HEK293 (cell line): ENCODE results near the gene STARD13.

Source experiments
- CTCF ChIA-PET: fragments of 350-600 bp; formaldehyde crosslinking; extraction: SDS; loops from one replicate; lab custom pipeline; 2021; ENCODE audit warnings: antibody characterized with exemption; lab: Yijun Ruan, JAX
- POLR2A ChIA-PET: fragments of 300-600 bp; formaldehyde crosslinking; extraction: SDS; loops from one replicate; lab custom pipeline; 2020; ENCODE audit warnings: antibody characterized with exemption, inconsistent platforms; lab: Yijun Ruan, JAX
- H3K27ac ChIP-seq: fragments of 200-500 bp; sonication (Bioruptor generic); 2 replicates; pipeline ENCODE4 v1.5.1; 2014; ENCODE audit warnings: low read depth, low read length, control low read depth, inconsistent platforms; ENCODE audit errors: extremely low read depth
- H3K36me3 ChIP-seq, 2 experiments: fragments of 200-500 bp in 1 of 2; sonication (Bioruptor generic) in 1 of 2; 1 replicate in 1 of 2; 2 replicates in 1 of 2; pipeline ENCODE4 v1.5.1; 2014 to 2017; ENCODE audit warnings: inconsistent platforms in 2 of 2, low read length in 2 of 2; ENCODE audit not compliant: control insufficient read depth in 2 of 2, insufficient read depth in 1 of 2
- H3K4me1 ChIP-seq: fragments of 200-500 bp; sonication (Bioruptor generic); 2 replicates; pipeline ENCODE4 v1.5.1; 2014; ENCODE audit warnings: mild to moderate bottlenecking, low read length, inconsistent platforms; ENCODE audit not compliant: control insufficient read depth, insufficient read depth
- H3K4me3 ChIP-seq: 2 replicates; pipeline ENCODE4 v1.5.1; 2011; ENCODE audit warnings: low read depth, mild to moderate bottlenecking, control low read depth, low read length, moderate library complexity
- H3K9me3 ChIP-seq: fragments of 200-500 bp; sonication (Bioruptor generic); 2 replicates; pipeline ENCODE4 v1.5.1; 2014; ENCODE audit warnings: low read depth, low read length, inconsistent platforms; ENCODE audit not compliant: control insufficient read depth, insufficient read depth
- FEZF1 ChIP-seq: fragments of 450-650 bp; formaldehyde crosslinking; IDR thresholded peaks from 2 replicates; pipeline ENCODE4 v1.5.1; 2016; ENCODE audit warnings: missing biosample characterization, missing genetic modification characterization
- OSR2 ChIP-seq: fragments of 450-650 bp; formaldehyde crosslinking; IDR thresholded peaks from 2 replicates; pipeline ENCODE4 v1.5.1; 2016; ENCODE audit warnings: missing biosample characterization, missing genetic modification characterization
- REPIN1 ChIP-seq: fragments of 450-650 bp; formaldehyde crosslinking; IDR thresholded peaks from 2 replicates; pipeline ENCODE4 v1.5.1; 2017; ENCODE audit warnings: missing biosample characterization, missing genetic modification characterization, low read depth
- SP3 ChIP-seq: fragments of 450-650 bp; formaldehyde crosslinking; IDR thresholded peaks from 2 replicates; pipeline ENCODE4 v1.5.1; 2016; ENCODE audit warnings: missing biosample characterization, missing genetic modification characterization
- ZBTB20 ChIP-seq: fragments of 450-650 bp; formaldehyde crosslinking; IDR thresholded peaks from 2 replicates; pipeline ENCODE4 v1.5.1; 2016; ENCODE audit warnings: missing biosample characterization, missing genetic modification characterization
- ZBTB8A ChIP-seq: fragments of 450-650 bp; formaldehyde crosslinking; IDR thresholded peaks from 2 replicates; pipeline ENCODE4 v1.5.1; 2016; ENCODE audit warnings: missing biosample characterization, missing genetic modification characterization
- ZEB2 ChIP-seq: fragments of 450-650 bp; formaldehyde crosslinking; IDR thresholded peaks from 2 replicates; pipeline ENCODE4 v1.5.1; 2016; ENCODE audit warnings: missing biosample characterization, missing genetic modification characterization
- ZNF138 ChIP-seq: fragments of 450-650 bp; formaldehyde crosslinking; IDR thresholded peaks from 2 replicates; pipeline ENCODE4 v1.5.1; 2016; ENCODE audit warnings: missing biosample characterization, missing genetic modification characterization, borderline replicate concordance
- ZNF169 ChIP-seq: fragments of 450-650 bp; formaldehyde crosslinking; IDR thresholded peaks from 2 replicates; pipeline ENCODE4 v1.5.1; 2016; ENCODE audit warnings: missing biosample characterization, missing genetic modification characterization
- ZNF184 ChIP-seq: fragments of 450-650 bp; IDR thresholded peaks from 2 replicates; pipeline ENCODE4 v1.5.1; 2018; ENCODE audit warnings: missing biosample characterization, mild to moderate bottlenecking, missing genetic modification characterization
- ZNF335 ChIP-seq: fragments of 450-650 bp; formaldehyde crosslinking; conservative IDR thresholded peaks from 2 replicates; pipeline ENCODE4 v1.5.1; 2016; ENCODE audit warnings: missing biosample characterization, missing genetic modification characterization
- ZNF350 ChIP-seq: fragments of 450-650 bp; formaldehyde crosslinking; IDR thresholded peaks from 2 replicates; pipeline ENCODE4 v1.5.0; 2017; ENCODE audit warnings: missing biosample characterization, mild to moderate bottlenecking, missing genetic modification characterization
- ZNF426 ChIP-seq: fragments of 450-650 bp; formaldehyde crosslinking; IDR thresholded peaks from 2 replicates; pipeline ENCODE4 v1.5.1; 2017; ENCODE audit warnings: missing biosample characterization, missing genetic modification characterization, mild to moderate bottlenecking, inconsistent platforms, moderate library complexity
- ZNF660 ChIP-seq: fragments of 450-650 bp; IDR thresholded peaks from 2 replicates; pipeline ENCODE4 v1.5.1; 2018; ENCODE audit warnings: missing biosample characterization, mild to moderate bottlenecking, missing genetic modification characterization
- ZNF785 ChIP-seq: fragments of 450-650 bp; formaldehyde crosslinking; IDR thresholded peaks from 2 replicates; pipeline ENCODE4 v1.5.1; 2016; ENCODE audit warnings: missing biosample characterization, missing genetic modification characterization
- TF ChIP-seq, protein P1 (sequence below): fragments of 450-650 bp; formaldehyde crosslinking; IDR thresholded peaks from 2 replicates; pipeline ENCODE4 v1.5.1; 2017; ENCODE audit warnings: missing biosample characterization, missing genetic modification characterization
- TF ChIP-seq, protein P2 (sequence below): fragments of 450-650 bp; formaldehyde crosslinking; optimal IDR thresholded peaks from 2 replicates; pipeline ENCODE3; 2016; ENCODE audit warnings: missing biosample characterization, mild to moderate bottlenecking, missing genetic modification characterization
- TF ChIP-seq, protein P3 (sequence below): fragments of 450-650 bp; formaldehyde crosslinking; IDR thresholded peaks from 2 replicates; pipeline ENCODE4; 2016; ENCODE audit warnings: missing biosample characterization, missing genetic modification characterization
- TF ChIP-seq, protein P4 (sequence below): fragments of 450-650 bp; formaldehyde crosslinking; IDR thresholded peaks from 2 replicates; pipeline ENCODE4 v1.5.1; 2016; ENCODE audit warnings: missing biosample characterization, missing genetic modification characterization
- TF ChIP-seq, protein P5 (sequence below): fragments of 450-650 bp; formaldehyde crosslinking; IDR thresholded peaks from 2 replicates; pipeline ENCODE4 v1.5.1; 2016; ENCODE audit warnings: missing biosample characterization, missing genetic modification characterization, borderline replicate concordance

The STARD13 gene

DNA sequence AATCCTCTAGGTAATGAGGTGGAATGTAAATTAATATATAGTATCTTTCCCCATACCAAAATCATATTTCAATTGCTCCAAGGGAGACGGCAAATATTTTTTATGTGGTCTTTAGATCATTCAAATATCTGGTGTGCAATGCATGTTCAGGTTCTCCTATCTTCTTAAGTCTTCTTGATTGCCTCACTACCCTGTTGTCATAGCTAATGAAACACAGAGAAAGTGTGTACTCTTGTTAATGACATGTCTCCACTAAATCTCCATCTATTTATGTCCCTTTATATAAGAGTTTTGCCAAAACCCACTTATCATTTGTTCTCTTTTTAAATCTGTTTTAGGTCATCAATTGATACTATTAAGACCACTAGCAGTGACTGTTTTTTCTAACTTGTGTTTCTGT lies 6.6 kb downstream of the STARD13 start:
- Histone ChIP-seq H3K27ac (no peak overlapping the region), H3K4me1 (no peaks in the 10 kb centered on the region), H3K9me3 (no peaks in the 10 kb centered on the region), H3K36me3 (no peaks in the 10 kb centered on the region), H3K4me3 (no peak overlapping the region)
- ChIA-PET CTCF (no interaction called here), POLR2A (no interaction called here)
- TF ChIP-seq ZEB2 (tag by site-specific recombination): no peak
- TF ChIP-seq OSR2 (tag by site-specific recombination): no peak
- no peak for TF ChIP-seq ZNF785 (tag by site-specific recombination)
- no peak for TF ChIP-seq ZNF426 (tag by site-specific recombination)
- no peak for TF ChIP-seq FEZF1
- TF ChIP-seq ZNF169 (tag by site-specific recombination): no peak
- no peak for TF ChIP-seq ZBTB20 (tag by site-specific recombination)
- TF ChIP-seq ZNF138 (tag by site-specific recombination): no peak
- TF ChIP-seq, protein P1, sequence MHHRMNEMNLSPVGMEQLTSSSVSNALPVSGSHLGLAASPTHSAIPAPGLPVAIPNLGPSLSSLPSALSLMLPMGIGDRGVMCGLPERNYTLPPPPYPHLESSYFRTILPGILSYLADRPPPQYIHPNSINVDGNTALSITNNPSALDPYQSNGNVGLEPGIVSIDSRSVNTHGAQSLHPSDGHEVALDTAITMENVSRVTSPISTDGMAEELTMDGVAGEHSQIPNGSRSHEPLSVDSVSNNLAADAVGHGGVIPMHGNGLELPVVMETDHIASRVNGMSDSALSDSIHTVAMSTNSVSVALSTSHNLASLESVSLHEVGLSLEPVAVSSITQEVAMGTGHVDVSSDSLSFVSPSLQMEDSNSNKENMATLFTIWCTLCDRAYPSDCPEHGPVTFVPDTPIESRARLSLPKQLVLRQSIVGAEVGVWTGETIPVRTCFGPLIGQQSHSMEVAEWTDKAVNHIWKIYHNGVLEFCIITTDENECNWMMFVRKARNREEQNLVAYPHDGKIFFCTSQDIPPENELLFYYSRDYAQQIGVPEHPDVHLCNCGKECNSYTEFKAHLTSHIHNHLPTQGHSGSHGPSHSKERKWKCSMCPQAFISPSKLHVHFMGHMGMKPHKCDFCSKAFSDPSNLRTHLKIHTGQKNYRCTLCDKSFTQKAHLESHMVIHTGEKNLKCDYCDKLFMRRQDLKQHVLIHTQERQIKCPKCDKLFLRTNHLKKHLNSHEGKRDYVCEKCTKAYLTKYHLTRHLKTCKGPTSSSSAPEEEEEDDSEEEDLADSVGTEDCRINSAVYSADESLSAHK (tag by site-specific recombination): no peak
- no peak for TF ChIP-seq ZNF660 (tag by site-specific recombination)
- TF ChIP-seq, protein P2, sequence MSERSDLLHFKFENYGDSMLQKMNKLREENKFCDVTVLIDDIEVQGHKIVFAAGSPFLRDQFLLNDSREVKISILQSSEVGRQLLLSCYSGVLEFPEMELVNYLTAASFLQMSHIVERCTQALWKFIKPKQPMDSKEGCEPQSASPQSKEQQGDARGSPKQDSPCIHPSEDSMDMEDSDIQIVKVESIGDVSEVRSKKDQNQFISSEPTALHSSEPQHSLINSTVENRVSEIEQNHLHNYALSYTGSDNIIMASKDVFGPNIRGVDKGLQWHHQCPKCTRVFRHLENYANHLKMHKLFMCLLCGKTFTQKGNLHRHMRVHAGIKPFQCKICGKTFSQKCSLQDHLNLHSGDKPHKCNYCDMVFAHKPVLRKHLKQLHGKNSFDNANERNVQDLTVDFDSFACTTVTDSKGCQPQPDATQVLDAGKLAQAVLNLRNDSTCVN (tag by site-specific recombination): no peak
- no peak for TF ChIP-seq SP3
- no peak for TF ChIP-seq ZNF184 (tag by site-specific recombination)
- TF ChIP-seq, protein P3, sequence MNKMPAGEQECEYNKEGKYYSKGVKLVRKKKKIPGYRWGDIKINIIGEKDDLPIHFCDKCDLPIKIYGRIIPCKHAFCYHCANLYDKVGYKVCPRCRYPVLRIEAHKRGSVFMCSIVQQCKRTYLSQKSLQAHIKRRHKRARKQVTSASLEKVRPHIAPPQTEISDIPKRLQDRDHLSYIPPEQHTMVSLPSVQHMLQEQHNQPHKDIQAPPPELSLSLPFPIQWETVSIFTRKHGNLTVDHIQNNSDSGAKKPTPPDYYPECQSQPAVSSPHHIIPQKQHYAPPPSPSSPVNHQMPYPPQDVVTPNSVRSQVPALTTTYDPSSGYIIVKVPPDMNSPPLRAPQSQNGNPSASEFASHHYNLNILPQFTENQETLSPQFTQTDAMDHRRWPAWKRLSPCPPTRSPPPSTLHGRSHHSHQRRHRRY (tag by site-specific recombination): no peak
- TF ChIP-seq ZNF335 (tag by site-specific recombination): no peak
- no peak for TF ChIP-seq REPIN1 (tag by site-specific recombination)
- no peak for TF ChIP-seq ZBTB8A (tag by site-specific recombination)
- TF ChIP-seq ZNF350 (tag by site-specific recombination): no peak
- TF ChIP-seq, protein P4, sequence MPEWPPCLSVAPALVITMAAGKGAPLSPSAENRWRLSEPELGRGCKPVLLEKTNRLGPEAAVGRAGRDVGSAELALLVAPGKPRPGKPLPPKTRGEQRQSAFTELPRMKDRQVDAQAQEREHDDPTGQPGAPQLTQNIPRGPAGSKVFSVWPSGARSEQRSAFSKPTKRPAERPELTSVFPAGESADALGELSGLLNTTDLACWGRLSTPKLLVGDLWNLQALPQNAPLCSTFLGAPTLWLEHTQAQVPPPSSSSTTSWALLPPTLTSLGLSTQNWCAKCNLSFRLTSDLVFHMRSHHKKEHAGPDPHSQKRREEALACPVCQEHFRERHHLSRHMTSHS (tag by site-specific recombination): no peak
- TF ChIP-seq, protein P5, sequence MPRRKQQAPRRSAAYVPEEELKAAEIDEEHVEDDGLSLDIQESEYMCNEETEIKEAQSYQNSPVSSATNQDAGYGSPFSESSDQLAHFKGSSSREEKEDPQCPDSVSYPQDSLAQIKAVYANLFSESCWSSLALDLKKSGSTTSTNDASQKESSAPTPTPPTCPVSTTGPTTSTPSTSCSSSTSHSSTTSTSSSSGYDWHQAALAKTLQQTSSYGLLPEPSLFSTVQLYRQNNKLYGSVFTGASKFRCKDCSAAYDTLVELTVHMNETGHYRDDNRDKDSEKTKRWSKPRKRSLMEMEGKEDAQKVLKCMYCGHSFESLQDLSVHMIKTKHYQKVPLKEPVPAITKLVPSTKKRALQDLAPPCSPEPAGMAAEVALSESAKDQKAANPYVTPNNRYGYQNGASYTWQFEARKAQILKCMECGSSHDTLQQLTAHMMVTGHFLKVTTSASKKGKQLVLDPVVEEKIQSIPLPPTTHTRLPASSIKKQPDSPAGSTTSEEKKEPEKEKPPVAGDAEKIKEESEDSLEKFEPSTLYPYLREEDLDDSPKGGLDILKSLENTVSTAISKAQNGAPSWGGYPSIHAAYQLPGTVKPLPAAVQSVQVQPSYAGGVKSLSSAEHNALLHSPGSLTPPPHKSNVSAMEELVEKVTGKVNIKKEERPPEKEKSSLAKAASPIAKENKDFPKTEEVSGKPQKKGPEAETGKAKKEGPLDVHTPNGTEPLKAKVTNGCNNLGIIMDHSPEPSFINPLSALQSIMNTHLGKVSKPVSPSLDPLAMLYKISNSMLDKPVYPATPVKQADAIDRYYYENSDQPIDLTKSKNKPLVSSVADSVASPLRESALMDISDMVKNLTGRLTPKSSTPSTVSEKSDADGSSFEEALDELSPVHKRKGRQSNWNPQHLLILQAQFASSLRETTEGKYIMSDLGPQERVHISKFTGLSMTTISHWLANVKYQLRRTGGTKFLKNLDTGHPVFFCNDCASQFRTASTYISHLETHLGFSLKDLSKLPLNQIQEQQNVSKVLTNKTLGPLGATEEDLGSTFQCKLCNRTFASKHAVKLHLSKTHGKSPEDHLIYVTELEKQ (tag by site-specific recombination): no peak
